HCT116 (cell line): ENCODE data around the gene VCAM1. TPM values are rescaled to one million over a fixed set of nuclear protein-coding genes. Genes with fewer than 3 reads are reported as not detected.

ENCODE experiments used
- ATAC-seq: fragments of 200-7000 bp; cut with Tn5 transposase; 2 replicates; pipeline ENCODE4 v1.9.1; 2020; ENCODE audit warnings: mild to moderate bottlenecking, moderate library complexity
- BruUV-seq: library from RNA; stranded (reverse); fragments of 400-500 nt; replicated peaks from 2 replicates; lab custom pipeline; 2021; lab: Mats Ljungman, UMichigan
- CTCF ChIA-PET: fragments of 300-600 bp; sonication (Branson Sonifier 250); formaldehyde crosslinking; loops from one replicate; lab custom pipeline; 2021; ENCODE audit warnings: antibody characterized with exemption; lab: Charles Lee
- POLR2A ChIA-PET: fragments of 300-600, 350-600 bp; sonication (Branson Sonifier 250); formaldehyde crosslinking; loops from one replicate; lab custom pipeline; 2021; ENCODE audit warnings: antibody characterized with exemption; lab: Charles Lee
- RAD21 ChIA-PET, 2 experiments: fragments of 300-600 bp; sonication (Branson Sonifier 250); formaldehyde crosslinking; loops; one replicate each; lab custom pipeline; 2023; ENCODE audit warnings: low total read pairs in 2 of 2; ENCODE audit not compliant: uncharacterized antibody in 2 of 2, unreplicated experiment in 2 of 2, low non-redundant PET in 1 of 2; lab: Charles Lee
- DNase-seq: peaks from one replicate; pipeline ENCODE4 v3.0.0-alpha.2; 2010; ENCODE audit warnings: low read depth, low spot score
- H2AFZ ChIP-seq: fragments of 200-600 bp; shearing (Covaris generic), sonication (generic); 2 replicates; pipeline ENCODE4 v1.6.1; 2017; ENCODE audit warnings: low read depth, mixed run types, mixed read lengths, antibody characterized with exemption, low read length; ENCODE audit not compliant: poor library complexity, severe bottlenecking
- H3K27ac ChIP-seq: 2 replicates; pipeline ENCODE4 v1.5.1; 2012; ENCODE audit warnings: low read depth, low read length
- H3K27me3 ChIP-seq: fragments of 200-600 bp; sonication (generic); 2 replicates; pipeline ENCODE4 v1.6.1; 2016; ENCODE audit warnings: mixed run types, low read length, mixed read lengths; ENCODE audit not compliant: insufficient read depth
- H3K36me3 ChIP-seq, 2 experiments: fragments of 200-500 bp in 1 of 2; fragments of 200-600 bp in 1 of 2; sonication (Bioruptor generic) in 1 of 2; sonication (generic) in 1 of 2; 2 replicates each; pipeline versions ENCODE4 v1.5.1 to v1.6.1; 2014 to 2016; ENCODE audit warnings: low read length in 2 of 2, inconsistent platforms in 1 of 2, mixed read lengths in 1 of 2, mixed run types in 1 of 2; ENCODE audit not compliant: insufficient read depth in 2 of 2, control insufficient read depth in 1 of 2
- H3K4me1 ChIP-seq, 2 experiments: fragments of 200-600 bp in 1 of 2; sonication (generic) in 1 of 2; 2 replicates each; pipeline versions ENCODE4 v1.5.1 to v1.6.1; 2012 to 2017; ENCODE audit warnings: low read length in 2 of 2, inconsistent platforms in 1 of 2, mild to moderate bottlenecking in 1 of 2, mixed read lengths in 1 of 2, mixed run types in 1 of 2, moderate library complexity in 1 of 2; ENCODE audit not compliant: insufficient read depth in 2 of 2, control insufficient read depth in 1 of 2
- H3K4me2 ChIP-seq: fragments of 200-600 bp; sonication (generic); 2 replicates; pipeline ENCODE4 v1.6.1; 2017; ENCODE audit warnings: mixed run types, low read length, mixed read lengths
- H3K4me3 ChIP-seq, 2 experiments: fragments of 200-600 bp in 1 of 2; sonication (generic) in 1 of 2; replicated peaks in 1 of 2; 2 replicates each; pipeline ENCODE4 v1.5.1; 2011 to 2016; ENCODE audit warnings: low read length in 2 of 2, control low read depth in 1 of 2, low read depth in 1 of 2, mild to moderate bottlenecking in 1 of 2, mixed read lengths in 1 of 2, mixed run types in 1 of 2
- H3K79me2 ChIP-seq: fragments of 200-600 bp; sonication (generic); 2 replicates; pipeline ENCODE4 v1.6.1; 2017; ENCODE audit warnings: mild to moderate bottlenecking, mixed run types, low read length, moderate library complexity, mixed read lengths; ENCODE audit not compliant: insufficient read depth
- H3K9ac ChIP-seq: fragments of 200-600 bp; sonication (generic); 2 replicates; pipeline ENCODE4 v1.6.1; 2016; ENCODE audit warnings: low read length, mixed read lengths
- H3K9me2 ChIP-seq: fragments of 200-600 bp; sonication (generic), shearing (Covaris generic); 2 replicates; pipeline ENCODE4 v1.6.1; 2017; ENCODE audit warnings: mixed run types, mild to moderate bottlenecking, moderate library complexity; ENCODE audit not compliant: insufficient read depth
- H3K9me3 ChIP-seq, 2 experiments: fragments of 200-500 bp in 1 of 2; fragments of 200-600 bp in 1 of 2; sonication (Bioruptor generic) in 1 of 2; sonication (generic) in 1 of 2; 2 replicates each; pipeline ENCODE4 v1.6.1; 2014 to 2017; ENCODE audit warnings: low read length in 2 of 2, mixed read lengths in 2 of 2, inconsistent platforms in 1 of 2, low read depth in 1 of 2, mild to moderate bottlenecking in 1 of 2, mixed run types in 1 of 2, moderate library complexity in 1 of 2; ENCODE audit not compliant: control insufficient read depth in 1 of 2, insufficient read depth in 1 of 2
- H4K20me1 ChIP-seq: fragments of 200-600 bp; sonication (generic), shearing (Covaris generic); 2 replicates; pipeline ENCODE4 v1.6.1; 2017; ENCODE audit warnings: mixed run types, mild to moderate bottlenecking, moderate library complexity; ENCODE audit not compliant: insufficient read depth
- CBX3 ChIP-seq: IDR thresholded peaks from 2 replicates; pipeline ENCODE4 v1.6.1; 2012; ENCODE audit warnings: low read depth
- EGR1 ChIP-seq: IDR thresholded peaks from 2 replicates; pipeline ENCODE4 v1.6.1; 2012; ENCODE audit warnings: low read depth
- ELF1 ChIP-seq: IDR thresholded peaks from 2 replicates; pipeline ENCODE4 v1.6.1; 2012; ENCODE audit warnings: low read depth, borderline replicate concordance
- EZH2 ChIP-seq: fragments of 200-600 bp; sonication (generic); IDR thresholded peaks from 2 replicates; pipeline ENCODE4 v1.6.1; 2017; ENCODE audit warnings: antibody characterized with exemption, mixed run types
- EZH2phosphoT487 ChIP-seq: fragments of 200-600 bp; IDR thresholded peaks from 2 replicates; pipeline ENCODE4 v1.6.1; 2018; ENCODE audit warnings: antibody characterized with exemption, borderline replicate concordance
- MAX ChIP-seq: IDR thresholded peaks from 2 replicates; pipeline ENCODE4 v1.6.1; 2012
- POLR2A ChIP-seq: IDR thresholded peaks from 2 replicates; pipeline ENCODE4 v1.7.0; 2011; ENCODE audit warnings: borderline replicate concordance; ENCODE audit not compliant: insufficient read depth, insufficient read length; ENCODE audit errors: extremely low read depth
- POLR2AphosphoS5 ChIP-seq: IDR thresholded peaks from 2 replicates; pipeline ENCODE4 v1.6.1; 2011; ENCODE audit warnings: mild to moderate bottlenecking, low read depth, low read length, moderate library complexity
- RAD21 ChIP-seq: IDR thresholded peaks from 2 replicates; pipeline ENCODE4 v1.6.1; 2012; ENCODE audit warnings: low read depth, mild to moderate bottlenecking
- REST ChIP-seq: IDR thresholded peaks from 2 replicates; pipeline ENCODE4 v1.6.1; 2012; ENCODE audit warnings: low read depth
- SIN3A ChIP-seq: IDR thresholded peaks from 2 replicates; pipeline ENCODE4 v1.6.1; 2012; ENCODE audit warnings: low read depth
- SP1 ChIP-seq: IDR thresholded peaks from 2 replicates; pipeline ENCODE4 v1.6.1; 2012; ENCODE audit warnings: low read depth
- SRF ChIP-seq: IDR thresholded peaks from 2 replicates; pipeline ENCODE4 v1.6.1; 2012; ENCODE audit warnings: low read depth
- TCF7L2 ChIP-seq: IDR thresholded peaks from 2 replicates; pipeline ENCODE4 v1.7.0; 2011; ENCODE audit warnings: borderline replicate concordance, inconsistent platforms; ENCODE audit not compliant: insufficient read depth, insufficient read length; ENCODE audit errors: extremely low read depth
- YY1 ChIP-seq: IDR thresholded peaks from 2 replicates; pipeline ENCODE4 v1.6.1; 2011; ENCODE audit warnings: low read length, low read depth, moderate library complexity, mild to moderate bottlenecking; ENCODE audit not compliant: insufficient replicate concordance; ENCODE audit errors: extremely low read depth
- ZFX ChIP-seq: fragments of 450-650 bp; IDR thresholded peaks from 2 replicates; pipeline ENCODE4 v1.6.1; 2017
- ZNF274 ChIP-seq: fragments of 200-500 bp; sonication (Bioruptor generic); IDR thresholded peaks from 2 replicates; pipeline ENCODE4 v1.6.1; 2014; ENCODE audit warnings: mild to moderate bottlenecking, low read depth, low read length, inconsistent platforms
- intact Hi-C: fragments of 100-400 bp; cut with micrococcal nuclease; formaldehyde crosslinking; loops from 2 replicates; pipeline ENCODE4 v1.10.0; 2022
- total RNA-seq: library from RNA; stranded (reverse); gene quantifications from one replicate; pipeline ENCODE4 v1.2.1, GENCODE V29; 2021; ENCODE audit not compliant: unreplicated experiment
- TF ChIP-seq, protein P1 (sequence below): IDR thresholded peaks from 2 replicates; pipeline ENCODE4 v1.6.1; 2011; ENCODE audit warnings: mild to moderate bottlenecking, low read length, moderate library complexity; ENCODE audit not compliant: insufficient replicate concordance; ENCODE audit errors: extremely low read depth
- TF ChIP-seq, protein P2 (sequence below): IDR thresholded peaks from 2 replicates; pipeline ENCODE4 v1.6.1; 2012

The VCAM1 gene
- total RNA-seq, 1 experiment from 2014 or later, result 0.17 TPM

GRCh38 chr1:100699744-100700143 lies 19.8 kb upstream of the VCAM1 start:
- intact Hi-C loops, result no loop called here

More at GRCh38 chr1:100699744-100700143, 19.8 kb upstream of the VCAM1 start:
- H2AFZ ChIP-seq, result no peak overlapping the region
- no peaks in the 10 kb centered on the region for H3K79me2 ChIP-seq
- no peak for TF ChIP-seq TCF7L2
- TF ChIP-seq REST, result no peak
- TF ChIP-seq SIN3A, result no peak
- TF ChIP-seq ZFX, result no peak
- no peak for TF ChIP-seq POLR2AphosphoS5
- no peak for TF ChIP-seq EZH2phosphoT487
- no peak for TF ChIP-seq ELF1
- no peak for TF ChIP-seq ZNF274
- TF ChIP-seq CBX3, result no peak
- no peak for TF ChIP-seq MAX
- TF ChIP-seq EZH2, result no peak
- no peak for TF ChIP-seq EGR1
- TF ChIP-seq YY1, result no peak
- no peak for TF ChIP-seq SP1
- no peak for TF ChIP-seq SRF
- TF ChIP-seq, protein P1, sequence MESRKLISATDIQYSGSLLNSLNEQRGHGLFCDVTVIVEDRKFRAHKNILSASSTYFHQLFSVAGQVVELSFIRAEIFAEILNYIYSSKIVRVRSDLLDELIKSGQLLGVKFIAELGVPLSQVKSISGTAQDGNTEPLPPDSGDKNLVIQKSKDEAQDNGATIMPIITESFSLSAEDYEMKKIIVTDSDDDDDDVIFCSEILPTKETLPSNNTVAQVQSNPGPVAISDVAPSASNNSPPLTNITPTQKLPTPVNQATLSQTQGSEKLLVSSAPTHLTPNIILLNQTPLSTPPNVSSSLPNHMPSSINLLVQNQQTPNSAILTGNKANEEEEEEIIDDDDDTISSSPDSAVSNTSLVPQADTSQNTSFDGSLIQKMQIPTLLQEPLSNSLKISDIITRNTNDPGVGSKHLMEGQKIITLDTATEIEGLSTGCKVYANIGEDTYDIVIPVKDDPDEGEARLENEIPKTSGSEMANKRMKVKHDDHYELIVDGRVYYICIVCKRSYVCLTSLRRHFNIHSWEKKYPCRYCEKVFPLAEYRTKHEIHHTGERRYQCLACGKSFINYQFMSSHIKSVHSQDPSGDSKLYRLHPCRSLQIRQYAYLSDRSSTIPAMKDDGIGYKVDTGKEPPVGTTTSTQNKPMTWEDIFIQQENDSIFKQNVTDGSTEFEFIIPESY, result no peak
- no peak for TF ChIP-seq POLR2A
- TF ChIP-seq RAD21, result no peak
- TF ChIP-seq, protein P2, sequence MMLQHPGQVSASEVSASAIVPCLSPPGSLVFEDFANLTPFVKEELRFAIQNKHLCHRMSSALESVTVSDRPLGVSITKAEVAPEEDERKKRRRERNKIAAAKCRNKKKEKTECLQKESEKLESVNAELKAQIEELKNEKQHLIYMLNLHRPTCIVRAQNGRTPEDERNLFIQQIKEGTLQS, result no peak
- ChIA-PET POLR2A (no interaction called here), RAD21 (no interaction called here), CTCF (interaction anchor here (0.8 kb wide), 1 partner anchor 244 kb away, joined by 3 read pairs; no protein-coding TSS in a partner anchor)
- H3K4me3 ChIP-seq, result no peak overlapping the region
- H3K27ac ChIP-seq, result no peak overlapping the region
- no peaks in the 10 kb centered on the region for H3K36me3 ChIP-seq
- no peak overlapping the region for H3K4me2 ChIP-seq
- no peak overlapping the region for H3K9ac ChIP-seq
- H3K27me3 ChIP-seq, result no peaks in the 10 kb centered on the region
- DNase-seq (no peak), ATAC-seq (no peak)
- no peaks in the 10 kb centered on the region for H3K9me2 ChIP-seq
- no peaks in the 10 kb centered on the region for H3K4me1 ChIP-seq
- no TSS peak for BruUV-seq
- no peaks in the 10 kb centered on the region for H4K20me1 ChIP-seq
- H3K9me3 ChIP-seq, result no peaks in the 10 kb centered on the region
